ENCODE measurements around the gene MAML2. TPM values are rescaled to one million over a fixed set of nuclear protein-coding genes. Genes with fewer than 3 reads are reported as not detected.

The MAML2 gene
- total RNA-seq, 1 experiment from 2014 or later: 2.7 TPM

- Histone ChIP-seq H2BK12ac (ENCODE audit: insufficient read length, low read depth, low read length) (no peak overlapping the region), H3K27me3 (ENCODE audit: insufficient read depth, low read length) (no peaks in the 10 kb centered on the region), H3K9me3 (ENCODE audit: control insufficient read depth, low read depth, low read length) (no peaks in the 10 kb centered on the region), H3K4me1 (ENCODE audit: insufficient read depth, low read length) (peaks cover 4% of the 10 kb centered on the region; the same call in 1 of the 2 replicates), H3K27ac (ENCODE audit: insufficient read length, low read depth, low read length) (no peak overlapping the region), H4K91ac (ENCODE audit: insufficient read length, low read depth, low read length) (no peak overlapping the region), H2BK15ac (ENCODE audit: low read depth, low read length) (no peak overlapping the region), H4K8ac (replicated peaks; ENCODE audit: insufficient read length, low read depth, low read length) (no peak overlapping the region), H3K79me1 (ENCODE audit: insufficient read depth, low read depth, low read length, poor library complexity, severe bottlenecking) (no peaks in the 10 kb centered on the region), H3K4me2 (ENCODE audit: insufficient read depth, insufficient read length, low read length) (no peak overlapping the region), H2AFZ (ENCODE audit: low read length) (no peak overlapping the region), H3K56ac (ENCODE audit: insufficient read length, low read depth, low read length) (no peak overlapping the region), H2AK5ac (ENCODE audit: insufficient read length, low read length) (no peak overlapping the region), H2BK120ac (ENCODE audit: low read depth, low read length, poor library complexity, severe bottlenecking) (no peak overlapping the region), H2BK5ac (ENCODE audit: insufficient read length, low read length) (no peak overlapping the region), H3T11ph (ENCODE audit: low read length) (no peak overlapping the region), H4K20me1 (ENCODE audit: control insufficient read depth, insufficient read depth, insufficient read length) (no peaks in the 10 kb centered on the region), H2BK20ac (ENCODE audit: low read depth, low read length, poor library complexity, severe bottlenecking) (no peak overlapping the region), H3K23ac (ENCODE audit: insufficient read length, low read depth, low read length) (no peak overlapping the region), H3K14ac (ENCODE audit: insufficient read depth, low read length) (no peak overlapping the region), H4K5ac (ENCODE audit: insufficient read length, low read depth, low read length) (no peak overlapping the region), H3K23me2 (ENCODE audit: insufficient read length, low read depth, low read length, poor library complexity, severe bottlenecking) (no peaks in the 10 kb centered on the region), H3K18ac (ENCODE audit: insufficient read length, low read depth, low read length) (no peak overlapping the region), H3K79me2 (ENCODE audit: insufficient read depth, low read length) (no peaks in the 10 kb centered on the region), H3K4ac (ENCODE audit: low read depth, low read length) (no peak overlapping the region), H3K9ac (ENCODE audit: extremely low read depth, insufficient read length, low read length) (no peak overlapping the region)
- no CpG with 5 or more reads among the region's 7 CpGs for WGBS (ENCODE audit: extremely low coverage, insufficient read length, low lambda C conversion rate)
- H3K27me3 Mint-ChIP-seq (ENCODE audit: low read depth): no peaks in the 10 kb centered on the region
- no peak overlapping the region for H3K4me3 Mint-ChIP-seq
- H3K4me1 Mint-ChIP-seq: peaks cover 8 to 10% of the 10 kb centered on the region in 2 experiments
- no peaks in the 10 kb centered on the region for H3K9me3 Mint-ChIP-seq
- H3K36me3 Mint-ChIP-seq (ENCODE audit: insufficient read depth in 1 of 3, low read depth in 3 of 3): no peaks in the 10 kb centered on the region
- H3K27ac Mint-ChIP-seq: no peak overlapping the region
- DNase-seq: no peak
- TF ChIP-seq CTCF (conservative IDR thresholded peaks at IDR 0.05): no peak
These were observed 319.7 kb downstream of the MAML2 start for GRCh38 chr11:96023275-96023674.
